AG08395 (cell line): Measurements from ENCODE around the gene LYRM7.
"Not testable (repeated sequence)": the region's sequence is repeated elsewhere in the genome, so short reads cannot be mapped to it uniquely, and the experiment has no call there.

Source experiments
- DNase-seq: peaks from one replicate; pipeline ENCODE4 v3.0.0; 2012; ENCODE audit warnings: mixed read lengths, low spot score

Gene LYRM7

GRCh38 chr5:131180407-131180806 is 9.7 kb downstream of the LYRM7 start:
- DNase-seq, result no peak

DNA sequence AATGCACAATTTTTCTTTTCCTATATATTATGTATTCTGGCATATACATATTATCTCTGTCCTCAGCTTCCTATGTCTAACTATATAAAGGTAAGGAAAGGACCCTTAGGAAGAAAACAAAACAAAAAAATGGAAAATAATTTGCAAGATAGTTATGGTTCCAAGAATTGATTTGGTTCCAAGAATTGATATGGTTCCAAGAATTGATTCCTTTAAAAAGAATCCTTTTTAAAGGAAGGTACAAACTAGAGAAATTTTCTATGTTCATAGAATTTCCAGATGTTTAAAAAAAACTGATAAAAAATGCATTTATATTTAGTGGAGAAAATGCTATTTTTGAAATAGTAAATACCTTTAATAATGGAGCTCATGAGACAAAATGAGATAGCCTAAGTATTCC is 12.1 kb downstream of the LYRM7 start:
- no peak for DNase-seq

DNA sequence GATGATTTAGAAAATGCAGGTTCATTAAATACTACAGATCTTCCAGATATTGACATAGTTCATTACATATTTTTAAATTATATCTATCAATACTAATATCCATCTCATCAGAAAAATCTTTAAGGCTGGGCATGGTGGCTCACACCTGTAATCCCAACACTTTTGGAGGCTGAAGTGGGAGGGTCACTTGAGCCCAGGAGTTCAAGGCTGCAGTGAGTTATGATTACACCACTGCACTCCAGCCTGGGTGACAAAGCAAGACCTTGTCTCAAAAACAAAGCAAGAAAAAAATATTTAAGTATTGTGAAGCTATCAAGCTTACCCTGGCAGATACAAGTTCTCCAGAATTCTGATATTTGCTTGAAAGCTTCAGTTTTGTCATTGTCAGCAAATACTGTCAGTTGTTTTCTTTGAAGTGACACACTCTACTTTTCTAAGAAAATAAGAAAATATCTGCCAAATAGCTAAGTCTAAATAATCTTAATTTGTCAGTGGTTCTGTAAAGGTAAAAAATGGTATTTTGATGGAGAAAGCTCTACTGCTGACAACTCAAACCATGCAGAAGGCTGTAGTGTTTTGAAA is 14.9 kb downstream of the LYRM7 start:
- no peak for DNase-seq

- DNase-seq, result no peak
Observed at GRCh38 chr5:131186561-131187256, 16.0 kb downstream of the LYRM7 start.

DNA sequence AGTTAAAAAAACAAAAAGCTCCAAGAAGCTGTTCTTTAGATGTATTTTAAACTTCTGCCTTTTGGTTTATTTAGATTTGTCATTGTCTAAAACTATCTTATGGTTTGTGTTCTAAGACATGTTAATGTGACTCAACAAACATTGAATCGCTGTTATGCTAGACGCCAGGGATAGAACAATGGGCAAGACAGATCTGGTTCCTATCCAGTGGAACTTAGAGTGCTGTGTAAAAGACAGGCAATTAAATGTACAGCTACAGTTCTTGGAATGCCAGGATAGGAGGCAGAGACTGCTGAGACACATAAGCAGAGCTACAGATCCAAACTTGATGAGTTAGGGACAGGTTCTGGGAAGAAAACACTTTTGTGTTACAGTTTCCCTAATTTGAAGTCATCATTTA is 22.4 kb downstream of the LYRM7 start:
- DNase-seq, result no peak

- DNase-seq, result not testable (repeated sequence)
Observed at GRCh38 chr5:131193897-131194296, 23.2 kb downstream of the LYRM7 start.

DNA sequence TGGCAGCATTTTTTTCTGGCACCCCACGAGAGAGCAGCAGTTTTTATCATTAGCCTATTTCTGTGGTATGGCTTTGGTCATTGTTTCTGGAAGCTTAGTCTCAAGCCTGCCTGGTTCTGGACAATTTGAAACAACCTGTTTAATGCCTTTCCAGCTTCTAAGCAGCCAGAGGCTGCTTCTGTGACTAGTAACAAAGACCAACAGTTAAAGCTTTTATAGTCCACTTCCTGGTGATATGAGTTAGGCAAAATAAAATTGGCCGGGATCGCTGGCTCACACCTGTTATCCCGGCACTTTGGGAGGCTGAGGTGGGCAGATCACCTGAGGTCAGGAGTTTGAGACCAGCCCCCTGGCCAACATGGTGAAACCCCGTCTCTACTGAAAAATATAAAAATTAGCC is 24.0 kb downstream of the LYRM7 start:
- DNase-seq, result no peak

DNA sequence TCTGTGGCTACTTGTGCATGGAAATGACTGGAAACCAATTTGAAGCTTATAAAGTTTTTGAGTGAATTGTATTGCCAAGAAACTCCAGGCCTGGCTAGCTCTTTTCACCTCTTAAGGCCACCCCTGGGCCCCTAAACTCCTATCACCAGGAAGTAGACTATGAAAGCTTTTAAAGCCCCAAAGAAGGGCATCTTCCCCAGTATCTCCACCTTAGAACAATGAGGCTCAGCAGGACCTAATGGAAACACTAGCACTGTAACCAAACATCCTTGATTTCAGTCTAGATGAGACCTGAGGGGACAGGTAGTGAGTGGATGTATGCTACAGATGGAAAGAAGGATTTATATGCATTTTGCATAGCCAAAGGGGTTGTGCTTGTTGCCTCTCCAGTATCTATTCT is 25.0 kb downstream of the LYRM7 start:
- DNase-seq, result no peak

GRCh38 chr5:131196331-131196730 is 25.6 kb downstream of the LYRM7 start:
- DNase-seq, result peak; percentile 21

- DNase-seq, result no peak
Observed at GRCh38 chr5:131198625-131199024, 27.9 kb downstream of the LYRM7 start.

DNA sequence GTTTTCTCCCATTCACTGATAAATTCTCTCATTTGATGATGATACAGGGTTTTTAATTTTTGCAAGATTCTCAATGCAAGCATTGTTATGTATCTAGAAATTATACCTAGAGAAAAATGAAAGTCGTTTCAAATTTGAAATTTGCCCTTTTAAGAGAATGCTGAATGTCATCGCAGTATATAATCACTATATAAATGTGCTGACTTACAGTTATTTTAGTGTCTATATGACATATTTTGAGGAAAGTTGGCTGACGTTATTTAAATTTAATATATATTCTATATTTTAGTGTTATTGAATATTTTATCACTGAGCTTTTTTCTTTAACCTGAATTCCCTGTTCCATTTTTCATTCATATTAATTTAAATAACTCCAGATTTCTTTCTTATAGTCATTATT is 29.8 kb downstream of the LYRM7 start:
- no peak for DNase-seq

DNA sequence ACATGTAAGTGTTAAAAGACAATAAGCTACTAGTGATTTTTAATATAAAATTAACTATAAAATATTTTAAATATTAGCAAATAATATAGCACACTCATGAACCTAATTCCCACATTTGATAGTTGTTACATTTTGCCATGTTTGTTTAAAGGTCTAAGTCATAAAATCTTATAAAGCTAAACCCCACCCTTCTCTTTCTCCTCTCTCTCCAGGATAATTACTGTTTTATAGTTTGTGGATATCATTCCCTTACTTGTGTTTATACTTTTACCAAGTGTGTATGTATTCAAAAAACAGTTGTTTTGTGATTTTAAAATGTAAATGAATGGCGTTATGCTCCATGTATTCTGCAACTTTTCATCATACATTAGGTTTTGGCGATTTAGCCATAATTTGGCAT is 34.2 kb downstream of the LYRM7 start:
- no peak for DNase-seq

GRCh38 chr5:131206061-131206460 is 35.3 kb downstream of the LYRM7 start:
- no peak for DNase-seq

DNA sequence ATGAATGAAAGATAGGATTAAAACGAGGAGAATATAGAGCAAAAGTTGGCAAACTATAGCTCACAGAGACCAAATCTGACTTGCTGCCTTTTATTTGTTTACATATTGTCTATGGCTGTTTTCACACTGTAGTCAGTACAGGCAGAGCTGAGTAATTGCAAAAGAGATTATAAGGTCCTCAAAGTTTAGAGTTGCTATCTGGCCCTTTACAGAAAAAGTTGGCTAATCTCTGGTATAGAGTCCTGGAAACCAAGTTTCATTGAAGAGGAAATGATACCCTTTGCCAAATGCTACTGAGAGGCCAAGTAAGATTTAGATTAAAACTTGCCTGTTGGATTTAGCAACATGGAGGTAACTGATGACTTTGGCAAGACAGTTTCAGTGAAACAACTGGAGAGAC is 36.0 kb downstream of the LYRM7 start:
- DNase-seq, result no peak

- no peak for DNase-seq
Observed at GRCh38 chr5:131209175-131209505, 38.4 kb downstream of the LYRM7 start.

- DNase-seq, result no peak
Observed at GRCh38 chr5:131209506-131210150, 38.9 kb downstream of the LYRM7 start.

GRCh38 chr5:131210151-131210510 is 39.4 kb downstream of the LYRM7 start:
- no peak for DNase-seq

GRCh38 chr5:131211669-131212068 is 40.9 kb downstream of the LYRM7 start:
- DNase-seq, result no peak

DNA sequence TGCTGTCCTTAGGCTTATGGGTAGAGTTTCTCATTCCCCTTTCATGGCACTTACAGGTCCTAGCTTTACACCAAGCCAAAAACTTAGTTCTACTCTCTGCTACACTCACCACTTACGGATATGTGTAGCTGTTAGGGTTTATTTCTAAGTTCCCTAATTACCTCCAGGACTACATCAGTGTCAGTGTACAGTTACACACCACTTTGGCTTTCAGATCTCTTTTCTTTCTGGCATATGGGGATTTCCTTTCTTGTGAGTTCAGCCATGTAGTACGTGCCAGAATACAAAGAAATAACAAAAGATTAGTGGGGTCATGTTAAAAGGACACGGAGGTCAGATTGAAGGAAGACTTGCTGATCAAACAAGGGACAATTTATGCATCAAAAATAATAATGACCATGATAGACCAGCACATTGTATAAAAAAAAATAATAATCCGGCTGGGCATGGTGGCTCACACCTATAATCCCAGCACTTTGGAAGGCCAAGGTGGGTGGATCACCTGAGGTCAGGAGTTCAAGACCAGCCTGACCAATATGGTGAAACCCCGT is 41.8 kb downstream of the LYRM7 start:
- DNase-seq, result no peak

DNA sequence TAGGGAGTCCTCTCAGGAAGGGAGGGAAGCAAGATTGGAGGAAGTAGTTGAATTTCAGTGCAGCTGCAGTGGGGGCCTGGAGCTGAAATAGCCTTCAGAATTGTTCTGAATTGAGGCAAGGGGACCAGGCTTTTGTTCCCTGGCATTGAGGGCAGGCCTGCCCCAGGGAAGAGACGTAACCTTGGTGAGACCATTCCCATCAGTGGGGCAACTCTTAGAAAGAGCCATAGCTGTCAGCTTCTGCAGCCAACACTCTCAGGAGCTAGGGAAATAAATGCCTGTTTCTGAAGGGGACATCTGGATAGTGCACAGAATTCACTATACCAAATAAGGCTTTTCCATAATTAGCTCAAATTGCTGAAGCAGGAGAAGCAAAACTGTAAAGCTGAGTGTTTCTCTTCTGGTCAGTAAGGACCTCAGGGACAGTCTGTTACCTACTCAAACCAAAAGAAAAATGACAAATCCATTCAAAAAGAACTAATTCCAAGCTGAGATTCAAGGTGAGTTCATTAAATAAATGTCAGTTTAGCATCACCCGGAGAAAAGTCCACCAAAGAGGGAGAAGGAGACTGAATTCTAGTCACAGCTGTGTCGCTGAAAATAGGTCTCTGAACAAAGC is 44.0 kb downstream of the LYRM7 start:
- DNase-seq, result no peak

DNA sequence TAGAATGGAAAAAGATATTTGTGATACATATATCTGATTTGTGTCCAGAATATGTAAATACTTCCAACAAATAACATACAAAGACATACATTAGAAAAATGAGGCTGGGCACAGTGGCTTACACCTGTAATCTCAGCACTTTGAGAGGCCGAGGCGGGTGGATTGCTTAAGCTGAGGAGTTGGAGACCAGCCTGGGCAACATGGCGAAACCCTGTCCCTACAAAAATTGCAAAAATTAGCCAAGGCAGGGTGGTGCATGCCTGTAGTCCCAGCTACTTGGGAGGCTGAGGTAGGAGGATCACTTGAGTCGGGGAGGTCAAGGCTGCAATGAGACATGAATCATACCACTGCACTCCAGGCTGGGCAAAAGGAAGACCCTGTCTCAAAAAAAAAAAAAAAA is 47.0 kb downstream of the LYRM7 start:
- DNase-seq, result no peak

GRCh38 chr5:131218392-131218791 is 47.6 kb downstream of the LYRM7 start:
- DNase-seq, result no peak

GRCh38 chr5:131220566-131220965 is 49.8 kb downstream of the LYRM7 start:
- no peak for DNase-seq
